ENCODE measurements around the gene ADCY9.

ADCY9 gene

GRCh38 chr16:4123616-4124300 is 7.5 kb upstream of the ADCY9 start:
- DNase-seq (ENCODE audit: low spot score): no peak

DNA sequence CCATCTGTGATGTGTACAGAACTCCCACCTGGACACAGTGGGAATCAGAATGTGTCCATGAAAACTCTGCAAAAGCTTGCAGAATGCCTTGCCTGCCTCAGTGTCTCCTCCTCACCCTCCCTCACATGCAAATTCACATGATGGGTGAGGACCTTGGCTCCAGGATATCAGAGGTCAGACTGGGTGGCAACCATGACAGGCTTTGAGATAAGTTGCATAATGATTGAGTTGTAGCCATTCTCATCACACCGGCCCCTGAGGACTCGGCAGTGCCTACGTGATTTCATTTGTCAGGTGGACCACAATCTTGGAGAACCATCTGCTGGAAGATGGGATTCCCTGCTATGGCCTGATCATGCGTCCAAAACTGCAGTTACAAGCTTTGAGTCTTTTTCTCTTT is 3.9 kb upstream of the ADCY9 start:
- DNase-seq (ENCODE audit: low spot score): no peak

DNA sequence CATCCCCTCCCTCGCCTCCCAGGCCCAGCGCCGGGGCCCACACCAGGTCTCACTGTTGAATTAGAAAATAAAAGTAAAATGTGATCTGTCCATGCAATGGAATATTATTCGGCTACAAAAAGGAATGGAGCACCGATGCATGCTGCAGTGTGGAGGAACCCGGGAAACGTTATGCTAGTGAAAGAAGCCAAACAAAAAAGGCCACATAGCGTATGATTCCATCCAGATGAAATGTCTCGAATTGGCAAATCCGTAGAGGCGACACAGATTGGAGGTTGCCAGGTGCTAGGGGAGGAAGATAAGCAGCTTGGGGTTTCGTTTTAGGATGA is 972 bp upstream of the ADCY9 start:
- DNase-seq (ENCODE audit: low spot score): no peak

- DNase-seq (ENCODE audit: low spot score): no peak
Observed at GRCh38 chr16:4115949-4116318, 308 bp downstream of the ADCY9 start.

DNA sequence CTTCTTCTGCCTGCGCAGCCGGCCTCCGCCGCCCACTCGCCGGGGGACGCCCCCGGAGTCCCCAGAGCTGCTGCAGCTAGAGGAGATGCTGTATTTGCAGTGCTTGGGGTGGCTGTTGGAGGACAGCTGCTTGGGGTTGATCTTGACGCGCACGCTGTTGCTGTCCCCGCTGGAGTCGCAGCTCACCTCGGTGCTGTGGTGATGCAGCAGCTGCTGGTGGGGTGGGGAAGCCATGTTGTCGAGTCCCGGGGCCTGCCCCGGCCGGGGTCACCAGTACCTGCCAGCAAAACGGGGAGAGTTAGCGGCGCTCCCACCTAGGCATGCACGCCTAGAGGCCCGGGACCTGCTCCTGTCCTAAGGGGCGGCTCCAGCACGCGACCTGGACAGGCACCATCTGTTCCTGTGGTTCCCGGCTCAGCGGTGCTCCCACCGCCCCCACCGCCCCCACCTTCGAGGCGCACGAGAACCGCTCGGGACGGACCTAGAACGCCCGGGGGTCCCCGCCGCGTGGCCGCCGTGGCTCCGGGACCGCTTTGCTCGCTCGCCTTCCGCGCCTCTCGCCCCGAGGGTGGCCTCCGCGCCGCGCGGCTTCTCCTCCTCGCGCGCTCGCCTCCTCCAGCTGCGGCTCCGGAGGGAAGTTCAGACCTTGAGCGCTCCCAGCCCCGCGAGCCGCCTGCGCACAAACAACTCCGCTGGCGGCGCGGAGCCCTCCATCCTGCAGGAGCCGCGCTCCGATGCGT is 863 bp downstream of the ADCY9 start:
- no peak for DNase-seq (ENCODE audit: low spot score)

GRCh38 chr16:4114257-4115208 is 1.7 kb downstream of the ADCY9 start:
- no peak for DNase-seq (ENCODE audit: low spot score)

DNA sequence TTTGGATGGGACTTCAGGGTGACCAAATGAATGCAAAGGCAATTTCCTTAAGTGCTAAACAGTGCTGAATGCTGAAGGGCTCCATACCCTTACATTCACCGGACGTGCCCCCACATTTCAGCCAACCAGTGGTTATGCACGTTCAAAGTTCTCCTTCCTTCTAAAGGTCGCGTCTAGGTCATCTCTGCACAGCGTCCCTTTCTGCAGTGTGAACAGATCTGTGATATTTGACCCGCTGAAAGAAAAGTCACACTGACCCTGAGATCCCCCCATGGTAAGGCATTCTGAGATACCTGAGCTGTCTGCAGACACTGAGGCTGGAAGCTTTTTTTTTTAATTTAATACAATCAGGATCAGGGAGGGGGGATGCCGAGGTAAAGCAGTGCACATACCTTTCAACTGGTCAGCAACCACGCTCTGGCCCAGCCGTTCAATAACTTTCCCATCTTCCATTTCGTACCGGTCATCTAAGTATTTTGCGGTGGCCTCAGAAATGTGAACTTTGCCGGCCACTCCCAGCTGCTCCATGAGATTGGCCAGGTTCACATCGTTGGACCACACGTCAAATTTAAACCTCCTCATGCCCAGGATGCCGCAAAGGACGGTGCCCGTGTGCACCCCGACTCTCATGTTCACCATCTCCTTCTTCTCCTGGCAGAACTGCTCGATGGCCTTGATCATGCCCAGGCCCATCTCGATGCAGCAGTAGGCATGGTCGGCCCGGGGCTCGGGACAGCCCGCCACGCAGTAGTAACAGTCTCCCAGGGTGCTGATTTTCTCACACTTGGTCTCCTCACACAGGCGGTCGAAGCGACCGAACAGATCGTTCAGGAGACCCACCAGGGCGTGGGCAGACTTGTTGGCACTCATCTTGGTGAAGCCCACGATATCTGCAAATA is 2.6 kb downstream of the ADCY9 start:
- no peak for DNase-seq (ENCODE audit: low spot score)

- DNase-seq (ENCODE audit: low spot score): no peak
Observed at GRCh38 chr16:4111748-4112696, 4.2 kb downstream of the ADCY9 start.

GRCh38 chr16:4110680-4111079 is 5.6 kb downstream of the ADCY9 start:
- no peak for DNase-seq (ENCODE audit: low spot score)

DNA sequence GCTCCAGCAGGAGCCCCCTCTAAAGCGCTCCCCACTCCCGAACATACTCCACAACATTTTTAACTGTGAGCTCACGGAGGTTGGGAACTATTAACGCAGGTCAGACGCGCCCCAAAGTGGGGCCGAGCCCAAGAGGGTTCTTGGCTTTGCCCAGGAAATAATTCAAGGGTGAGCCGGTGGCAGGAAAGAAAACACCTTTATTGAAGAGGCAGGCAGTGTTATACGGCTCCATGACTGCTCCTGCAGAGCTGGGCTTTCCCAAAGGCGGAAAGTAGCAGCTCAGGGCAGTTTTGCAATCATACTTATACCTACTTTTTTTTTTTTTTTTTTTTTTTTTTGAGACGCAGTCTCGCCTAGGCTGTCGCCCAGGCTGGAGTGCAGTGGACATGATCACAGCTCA is 6.2 kb downstream of the ADCY9 start:
- DNase-seq (ENCODE audit: low spot score): no peak

- no peak for DNase-seq (ENCODE audit: low spot score)
Observed at GRCh38 chr16:4109250-4109736, 6.9 kb downstream of the ADCY9 start.

GRCh38 chr16:4106516-4106915 is 9.7 kb downstream of the ADCY9 start:
- DNase-seq (ENCODE audit: low spot score): no peak

DNA sequence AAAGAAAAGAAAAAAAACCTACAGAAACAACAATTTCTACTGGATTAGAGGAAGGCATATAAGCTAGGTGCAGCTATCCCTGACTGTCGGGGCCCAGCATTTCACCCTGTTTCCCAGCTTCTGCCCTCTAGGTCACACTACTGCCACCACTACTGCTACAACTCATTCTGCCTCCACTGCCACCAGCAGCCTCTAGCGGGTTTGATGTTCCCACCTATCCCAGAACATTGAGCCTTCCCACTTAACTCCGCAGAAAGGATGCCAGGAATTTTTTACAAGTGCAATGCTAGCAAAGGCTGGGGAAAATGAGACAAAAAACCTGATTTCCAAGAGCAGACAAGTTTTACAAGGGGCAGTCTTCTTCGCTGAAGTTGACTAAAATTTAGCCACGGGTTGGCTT is 10.4 kb downstream of the ADCY9 start:
- DNase-seq (ENCODE audit: low spot score): no peak

GRCh38 chr16:4103745-4104144 is 12.5 kb downstream of the ADCY9 start:
- DNase-seq (ENCODE audit: low spot score): no peak

GRCh38 chr16:4101421-4102219 is 14.6 kb downstream of the ADCY9 start:
- DNase-seq (ENCODE audit: low spot score): no peak

DNA sequence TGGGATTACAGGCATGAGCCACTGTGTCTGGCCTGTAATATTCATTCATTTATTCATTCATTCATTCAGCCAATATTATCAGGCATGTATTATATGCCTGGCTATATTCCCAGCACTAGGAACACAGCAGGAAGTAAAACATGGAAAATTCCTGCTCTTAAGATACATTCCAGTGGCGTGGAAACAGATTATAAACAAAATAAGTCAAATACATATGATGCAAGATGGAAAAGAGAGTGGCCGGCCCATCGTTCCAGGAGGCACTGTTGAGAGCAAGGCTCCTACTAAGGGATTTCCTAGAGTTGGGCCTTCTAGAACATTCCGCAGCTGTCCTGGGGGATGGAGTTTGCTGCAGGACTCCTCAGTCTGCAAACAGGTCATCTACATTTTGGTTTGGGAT is 17.7 kb downstream of the ADCY9 start:
- no peak for DNase-seq (ENCODE audit: low spot score)

DNA sequence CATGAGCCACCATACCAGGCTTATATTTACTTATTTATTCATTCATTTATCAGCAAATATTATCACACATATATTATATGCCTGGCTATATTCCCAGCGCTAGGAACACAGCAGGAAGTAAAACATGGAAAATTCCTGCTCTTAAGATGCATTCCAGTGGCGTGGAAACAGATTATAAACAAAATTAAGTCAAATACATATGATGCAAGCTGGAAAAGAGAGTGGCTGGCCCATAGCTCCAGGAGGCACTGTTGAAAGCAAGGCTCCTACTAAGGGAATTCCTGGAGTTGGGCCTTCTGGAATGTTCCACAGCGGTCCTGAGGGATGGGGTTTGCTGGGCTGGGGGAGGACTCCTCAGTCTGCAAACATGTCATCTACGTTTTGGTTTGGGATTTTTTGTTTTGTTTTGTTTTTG is 18.4 kb downstream of the ADCY9 start:
- DNase-seq (ENCODE audit: low spot score): no peak

- DNase-seq (ENCODE audit: low spot score): no peak
Observed at GRCh38 chr16:4096509-4096908, 19.7 kb downstream of the ADCY9 start.

DNA sequence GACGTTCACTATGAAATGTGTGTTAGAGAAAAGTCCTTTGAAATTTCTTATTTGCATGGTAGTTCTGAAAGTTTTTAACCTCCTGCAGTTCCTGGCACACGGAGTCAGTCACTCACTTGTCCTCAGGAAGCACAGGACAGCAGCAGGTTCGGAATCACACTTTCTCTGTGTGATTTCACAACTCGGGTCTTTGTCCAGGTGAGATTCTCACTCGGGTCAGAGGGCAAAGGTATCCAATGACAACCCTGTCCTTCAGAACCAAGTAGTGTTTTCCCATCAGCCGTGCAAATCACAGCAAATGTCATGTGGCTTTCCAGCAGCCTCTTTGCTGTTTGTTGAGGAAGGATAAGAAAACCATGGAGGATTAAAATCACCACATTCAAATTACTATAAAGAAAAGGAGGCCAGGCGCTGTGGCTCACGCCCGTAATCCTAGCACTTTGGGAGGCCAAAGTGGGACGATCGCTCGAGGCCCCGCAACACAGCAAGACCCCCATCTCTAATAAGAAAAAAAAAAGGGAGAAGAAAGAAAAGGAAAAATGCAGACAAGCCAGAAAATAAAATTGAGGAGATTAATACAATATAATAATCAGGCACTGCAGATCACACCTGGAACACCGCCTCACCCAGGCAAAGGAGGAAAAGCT is 22.0 kb downstream of the ADCY9 start:
- DNase-seq (ENCODE audit: low spot score): no peak
